Endothelial cell of umbilical vein (primary cell): ENCODE data around the gene OR14A16. TPM values are rescaled to one million over a fixed set of nuclear protein-coding genes. Genes with fewer than 3 reads are reported as not detected.

Experiments used
- BruUV-seq: library from RNA; stranded (reverse); fragments of 400-500 nt; replicated peaks from 2 replicates; lab custom pipeline; 2021; lab: Mats Ljungman, UMichigan
- CTCF ChIA-PET: fragments of 300-600, 350-600 bp; sonication (Branson Sonifier 250); formaldehyde crosslinking; loops from one replicate; lab custom pipeline; 2021; ENCODE audit warnings: antibody characterized with exemption, inconsistent platforms; lab: Charles Lee
- POLR2A ChIA-PET: fragments of 300-600, 350-600 bp; sonication (Branson Sonifier 250); formaldehyde crosslinking; loops from one replicate; lab custom pipeline; 2021; ENCODE audit warnings: antibody characterized with exemption, inconsistent platforms; lab: Charles Lee
- DNase-seq: peaks from one replicate; pipeline ENCODE4 v3.0.0-alpha.2; 2011; ENCODE audit warnings: low read depth, low spot score
- FAIRE-seq: peaks from 2 replicates; lab custom pipeline; 2011; peaks lifted over from hg19 to GRCh38; lab: Jason Lieb, UNC
- H2AFZ ChIP-seq: 2 replicates; pipeline ENCODE4 v1.6.0; 2012; ENCODE audit warnings: low read depth, low read length, control low read depth, inconsistent platforms
- H3K27ac ChIP-seq: 2 replicates; pipeline ENCODE4 v1.5.1; 2011; ENCODE audit warnings: low read depth, mild to moderate bottlenecking, control low read depth, low read length, moderate library complexity; ENCODE audit not compliant: insufficient read depth
- H3K27me3 ChIP-seq, 2 experiments: 2 replicates each; pipeline versions ENCODE4 v1.6.0 to v1.6.1; 2011; ENCODE audit warnings: low read length in 2 of 2, mixed read lengths in 1 of 2; ENCODE audit not compliant: control insufficient read depth in 2 of 2, insufficient read depth in 2 of 2
- H3K36me3 ChIP-seq, 2 experiments: 2 replicates in 1 of 2; 3 replicates in 1 of 2; pipeline ENCODE4 v1.5.1; 2011; ENCODE audit warnings: low read length in 2 of 2, mild to moderate bottlenecking in 1 of 2, moderate library complexity in 1 of 2; ENCODE audit not compliant: control insufficient read depth in 2 of 2, insufficient read depth in 2 of 2; ENCODE audit errors: extremely low read depth in 1 of 2
- H3K4me1 ChIP-seq: 3 replicates; pipeline ENCODE4 v1.5.1; 2011; ENCODE audit warnings: mild to moderate bottlenecking, low read length; ENCODE audit not compliant: control insufficient read depth, insufficient read depth; ENCODE audit errors: extremely low read depth
- H3K4me2 ChIP-seq: 2 replicates; pipeline ENCODE4 v1.6.1; 2011; ENCODE audit warnings: low read length, control low read depth, mixed read lengths; ENCODE audit not compliant: insufficient read depth
- H3K4me3 ChIP-seq, 3 experiments: fragments of 200-600 bp in 1 of 3; sonication (generic), shearing (Covaris generic) in 1 of 3; replicated peaks in 1 of 3; 2 replicates each; pipeline ENCODE4 v1.5.1; 2011 to 2016; ENCODE audit warnings: control low read depth in 3 of 3, low read length in 3 of 3, mild to moderate bottlenecking in 2 of 3, inconsistent platforms in 1 of 3, low read depth in 1 of 3, moderate library complexity in 1 of 3; ENCODE audit not compliant: insufficient read depth in 1 of 3
- H3K79me2 ChIP-seq: 2 replicates; pipeline ENCODE4 v1.6.0; 2012; ENCODE audit warnings: low read length, inconsistent platforms; ENCODE audit not compliant: control insufficient read depth, insufficient read depth
- H3K9ac ChIP-seq: replicated peaks from 2 replicates; pipeline ENCODE3; 2011; ENCODE audit warnings: low read length, control low read depth; ENCODE audit not compliant: insufficient read depth; ENCODE audit errors: extremely low read depth
- H3K9me1 ChIP-seq: replicated peaks from 3 replicates; pipeline ENCODE4 v1.6.0; 2011; ENCODE audit warnings: mild to moderate bottlenecking, low read length; ENCODE audit not compliant: control insufficient read depth, insufficient read depth; ENCODE audit errors: extremely low read depth
- H3K9me3 ChIP-seq: replicated peaks from 2 replicates; pipeline ENCODE4 v1.5.1; 2012; ENCODE audit warnings: low read length, inconsistent platforms; ENCODE audit not compliant: control insufficient read depth, insufficient read depth
- H4K20me1 ChIP-seq: replicated peaks from 2 replicates; pipeline ENCODE3; 2011; ENCODE audit warnings: mild to moderate bottlenecking, low read length; ENCODE audit not compliant: control insufficient read depth, insufficient read depth; ENCODE audit errors: extremely low read depth
- EZH2 ChIP-seq: IDR thresholded peaks from 2 replicates; pipeline ENCODE4 v1.6.1; 2012; ENCODE audit warnings: borderline replicate concordance, low read depth, mild to moderate bottlenecking, moderate library complexity, low read length, inconsistent platforms; ENCODE audit not compliant: severe bottlenecking
- FOS ChIP-seq: IDR thresholded peaks from 2 replicates; pipeline ENCODE4 v1.6.1; 2011; ENCODE audit warnings: mild to moderate bottlenecking, low read length, moderate library complexity, borderline replicate concordance; ENCODE audit not compliant: insufficient read depth
- GATA2 ChIP-seq: IDR thresholded peaks from 2 replicates; pipeline ENCODE4 v1.7.0; 2011; ENCODE audit warnings: low read depth, mild to moderate bottlenecking, moderate library complexity, mixed read lengths, low read length; ENCODE audit not compliant: insufficient read length, insufficient read depth
- JUN ChIP-seq: IDR thresholded peaks from 2 replicates; pipeline ENCODE4 v1.6.1; 2011; ENCODE audit warnings: borderline replicate concordance, low read depth; ENCODE audit not compliant: insufficient read length, insufficient read depth
- MYC ChIP-seq: IDR thresholded peaks from one replicate; pipeline ENCODE4 v1.6.1; 2011; ENCODE audit warnings: mild to moderate bottlenecking, low read depth, low read length
- POLR2A ChIP-seq: IDR thresholded peaks from 2 replicates; pipeline ENCODE4 v1.6.1; 2012; ENCODE audit warnings: low read depth, mild to moderate bottlenecking, control low read depth, low read length
- POLR2AphosphoS5 ChIP-seq: IDR thresholded peaks from 2 replicates; pipeline ENCODE4 v1.6.1; 2012; ENCODE audit warnings: low read depth, mild to moderate bottlenecking, control low read depth, low read length, moderate library complexity; ENCODE audit not compliant: insufficient read depth
- dilution Hi-C: fragments of 300-500 bp; cut with MboI; formaldehyde crosslinking; loops from one replicate; pipeline ENCODE4 v1.15.0; 2019; ENCODE audit warnings: low sequenced_read_pairs; ENCODE audit not compliant: extremely low pct_ligation_motif_present
- intact Hi-C: fragments of 100-400 bp; cut with micrococcal nuclease; formaldehyde crosslinking; loops from one replicate; pipeline ENCODE4 v1.10.0; 2022
- polyA plus RNA-seq, 4 experiments: library from polyadenylated mRNA; depleted of rRNA in 3 of 4; stranded (reverse) in 3 of 4; unstranded in 1 of 4; fragments of >200 nt; gene quantifications; 2 replicates each; pipeline versions ENCODE4 v1.2.1 to v1.2.3, GENCODE V29; 2011 to 2012; ENCODE audit warnings: missing spikeins in 1 of 4
- total RNA-seq: library from RNA; stranded (reverse); gene quantifications from 2 replicates; pipeline ENCODE4 v1.2.3, GENCODE V29; 2021
- TF ChIP-seq, protein P1 (sequence below): IDR thresholded peaks from 2 replicates; pipeline ENCODE4 v1.6.1; 2011; ENCODE audit not compliant: insufficient read depth, insufficient read length
- TF ChIP-seq, protein P2 (sequence below), 2 donors: IDR thresholded peaks; 1 replicate in 1 of 2; 2 replicates in 1 of 2; pipeline ENCODE4 v1.5.1; 2011; ENCODE audit warnings: low read length in 2 of 2, mild to moderate bottlenecking in 2 of 2, moderate library complexity in 2 of 2, control low read depth in 1 of 2, inconsistent platforms in 1 of 2, low read depth in 1 of 2; ENCODE audit not compliant: insufficient read depth in 1 of 2; ENCODE audit errors: extremely low read depth in 1 of 2

Gene OR14A16
- total and polyA plus RNA-seq, 2 donors (not counting 3 experiments of a cell fraction or from before 2014, with no cell fraction given): not detected

DNA sequence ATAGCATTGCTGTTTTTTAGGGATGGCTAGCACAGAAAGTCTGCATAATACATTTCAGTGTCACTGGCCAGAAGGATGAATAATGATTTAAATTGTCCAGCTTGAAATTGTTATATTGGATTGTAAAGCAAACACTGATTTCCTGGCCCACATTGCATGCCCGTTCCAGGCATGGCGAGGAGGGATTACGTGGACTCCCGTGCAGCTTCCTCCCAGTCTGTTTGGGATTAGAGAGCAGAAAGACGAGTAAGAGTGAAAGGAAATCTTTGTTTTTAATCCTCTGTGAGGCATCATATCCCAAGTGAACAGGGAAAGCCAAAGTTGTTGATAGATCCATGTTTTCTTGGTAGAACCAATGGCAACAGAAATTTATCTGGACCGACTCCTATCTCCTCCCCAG, 41.5 kb upstream of the OR14A16 start:
- Histone ChIP-seq H3K36me3 (no peaks in the 10 kb centered on the region), H3K9ac (no peak overlapping the region), H3K79me2 (no peaks in the 10 kb centered on the region), H2AFZ (no peak overlapping the region), H3K4me1 (no peaks in the 10 kb centered on the region), H3K4me2 (no peak overlapping the region), H3K9me1 (no peaks in the 10 kb centered on the region), H3K27me3 (no peaks in the 10 kb centered on the region), H4K20me1 (no peaks in the 10 kb centered on the region), H3K4me3 (no peak overlapping the region), H3K27ac (no peak overlapping the region), H3K9me3 (peaks cover 2% of the 10 kb centered on the region)
- no TSS peak for BruUV-seq
- dilution Hi-C loops (no loop called here), intact Hi-C loops (no loop called here)
- no peak for DNase-seq
- CTCF ChIA-PET: no interaction called here
- TF ChIP-seq POLR2AphosphoS5 (no peak), MYC (no peak), EZH2 (no peak), GATA2 (no peak), FOS (no peak), POLR2A (no peak), JUN (no peak)
- TF ChIP-seq, protein P1, sequence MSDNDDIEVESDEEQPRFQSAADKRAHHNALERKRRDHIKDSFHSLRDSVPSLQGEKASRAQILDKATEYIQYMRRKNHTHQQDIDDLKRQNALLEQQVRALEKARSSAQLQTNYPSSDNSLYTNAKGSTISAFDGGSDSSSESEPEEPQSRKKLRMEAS: no peak
- TF ChIP-seq, protein P2, sequence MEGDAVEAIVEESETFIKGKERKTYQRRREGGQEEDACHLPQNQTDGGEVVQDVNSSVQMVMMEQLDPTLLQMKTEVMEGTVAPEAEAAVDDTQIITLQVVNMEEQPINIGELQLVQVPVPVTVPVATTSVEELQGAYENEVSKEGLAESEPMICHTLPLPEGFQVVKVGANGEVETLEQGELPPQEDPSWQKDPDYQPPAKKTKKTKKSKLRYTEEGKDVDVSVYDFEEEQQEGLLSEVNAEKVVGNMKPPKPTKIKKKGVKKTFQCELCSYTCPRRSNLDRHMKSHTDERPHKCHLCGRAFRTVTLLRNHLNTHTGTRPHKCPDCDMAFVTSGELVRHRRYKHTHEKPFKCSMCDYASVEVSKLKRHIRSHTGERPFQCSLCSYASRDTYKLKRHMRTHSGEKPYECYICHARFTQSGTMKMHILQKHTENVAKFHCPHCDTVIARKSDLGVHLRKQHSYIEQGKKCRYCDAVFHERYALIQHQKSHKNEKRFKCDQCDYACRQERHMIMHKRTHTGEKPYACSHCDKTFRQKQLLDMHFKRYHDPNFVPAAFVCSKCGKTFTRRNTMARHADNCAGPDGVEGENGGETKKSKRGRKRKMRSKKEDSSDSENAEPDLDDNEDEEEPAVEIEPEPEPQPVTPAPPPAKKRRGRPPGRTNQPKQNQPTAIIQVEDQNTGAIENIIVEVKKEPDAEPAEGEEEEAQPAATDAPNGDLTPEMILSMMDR (IDR thresholded peaks at IDR 0.05; ENCODE audit: extremely low read depth in 1 of 2, insufficient read depth in 1 of 2, low read depth in 1 of 2, low read length in 2 of 2): no peak
- no peak for FAIRE-seq
- POLR2A ChIA-PET: no interaction called here
